Spleen (tissue), 11 donors: Measurements from ENCODE around the gene CYLC2. TPM values are rescaled to one million over a fixed set of nuclear protein-coding genes. Genes with fewer than 3 reads are reported as not detected.

Experiments used
- DNase-seq: peaks from one replicate; pipeline ENCODE4 v3.0.0-alpha.2; 2020
- H3K27ac ChIP-seq, 8 donors: fragments of 200-600 bp; sonication (generic) in 7 of 8; 1 replicate in 4 of 8; 2 replicates in 4 of 8; pipeline versions ENCODE4 v1.5.0 to v1.8.0; 2016 to 2021; ENCODE audit warnings: inconsistent platforms in 4 of 8, mild to moderate bottlenecking in 4 of 8, moderate library complexity in 1 of 8
- H3K27me3 ChIP-seq, 7 donors: fragments of 200-600 bp; sonication (generic) in 6 of 7; replicated peaks in 1 of 7; 1 replicate in 4 of 7; 2 replicates in 3 of 7; pipeline versions ENCODE4 v1.5.0 to v1.8.0; 2016 to 2021; ENCODE audit warnings: inconsistent platforms in 3 of 7, mild to moderate bottlenecking in 1 of 7
- H3K36me3 ChIP-seq, 6 donors: fragments of 200-600 bp; sonication (generic) in 5 of 6; 1 replicate in 4 of 6; 2 replicates in 2 of 6; pipeline versions ENCODE4 v1.5.0 to v1.8.0; 2016 to 2021; ENCODE audit warnings: inconsistent platforms in 2 of 6
- H3K4me1 ChIP-seq, 6 donors: fragments of 200-600 bp; sonication (generic) in 5 of 6; 1 replicate in 3 of 6; 2 replicates in 3 of 6; pipeline versions ENCODE4 v1.5.0 to v1.8.0; 2016 to 2021; ENCODE audit warnings: inconsistent platforms in 3 of 6
- H3K4me3 ChIP-seq, 8 donors: fragments of 200-600 bp; sonication (generic) in 7 of 8; 1 replicate in 4 of 8; 2 replicates in 4 of 8; pipeline versions ENCODE4 v1.5.0 to v1.8.0; 2016 to 2021; ENCODE audit warnings: inconsistent platforms in 4 of 8, mild to moderate bottlenecking in 4 of 8, moderate library complexity in 2 of 8
- H3K9me3 ChIP-seq, 8 donors: fragments of 200-600 bp; sonication (generic) in 7 of 8; 1 replicate in 4 of 8; 2 replicates in 4 of 8; pipeline versions ENCODE4 v1.5.0 to v1.8.0; 2016 to 2021; ENCODE audit warnings: inconsistent platforms in 4 of 8
- POLR2A ChIP-seq, 3 donors: fragments of 450-650 bp; IDR thresholded peaks; one replicate each; pipeline ENCODE4 v1.5.1; 2017; ENCODE audit warnings: antibody characterized with exemption in 3 of 3, mild to moderate bottlenecking in 1 of 3
- POLR2AphosphoS5 ChIP-seq, 3 donors: sonication (generic); formaldehyde crosslinking; IDR thresholded peaks; one replicate each; pipeline ENCODE4 v1.5.1; 2017; ENCODE audit warnings: antibody characterized with exemption in 3 of 3
- WGBS, 5 donors: extraction: QIAGEN DNeasy Blood & Tissue Kit in 3 of 5; methylation state at CpG; one replicate each; pipeline versions ENCODE4 v1.1.5 to v1.1.7; 2013 to 2018; 5-methylcytosine and 5-hydroxymethylcytosine counted together
- intact Hi-C: fragments of 100-400 bp; cut with DNase I; formaldehyde crosslinking; loops from one replicate; pipeline ENCODE4 v1.15.0; 2023; ENCODE audit warnings: low total_unique reads
- polyA plus RNA-seq, 3 donors: library from polyadenylated mRNA; stranded (reverse); fragments of 200-250 nt; gene quantifications; one replicate each; pipeline ENCODE4 v1.2.1, GENCODE V29; 2013
- total RNA-seq, 7 donors: library from RNA; depleted of rRNA in 3 of 7; stranded (reverse); fragments of >200 nt in 3 of 7; fragmentation: NEBNext Ultra II Directional in 4 of 7; extraction: Animal tissue kit (Norgen Biotek cat#: 25700) in 4 of 7; gene quantifications; one replicate each; pipeline versions ENCODE4 v1.1.0 to v1.2.1, GENCODE V29; 2016 to 2021
- TF ChIP-seq, protein P1 (sequence below), 11 experiments: fragments of 200-600 bp in 7 of 11; fragments of 450-650 bp in 4 of 11; sonication (generic) in 4 of 11; IDR thresholded peaks in 8 of 11; conservative IDR thresholded peaks in 3 of 11; 1 replicate in 7 of 11; 2 replicates in 4 of 11; pipeline versions ENCODE4 v1.4.0 to v1.8.0; 2016 to 2021; ENCODE audit warnings: antibody characterized with exemption in 11 of 11, inconsistent platforms in 4 of 11, mild to moderate bottlenecking in 1 of 11
- donor health status: healthy with polysubstance abuse.
- donor health status: DM: no; HTN: no; CAD: no; lungs with moderate emphysema.
- donor health status: DM: no; HTN: no; CAD: no.
- donor health status: Bipolar disorder and iron deficiency.
- donor health status: healthy.
- donor health status: DM: no; HTN: no; CAD: no.
- donor health status: DM: yes; HTN: yes; CAD: no.

CYLC2 gene
- total and polyA plus RNA-seq, 10 donors = not detected

DNA sequence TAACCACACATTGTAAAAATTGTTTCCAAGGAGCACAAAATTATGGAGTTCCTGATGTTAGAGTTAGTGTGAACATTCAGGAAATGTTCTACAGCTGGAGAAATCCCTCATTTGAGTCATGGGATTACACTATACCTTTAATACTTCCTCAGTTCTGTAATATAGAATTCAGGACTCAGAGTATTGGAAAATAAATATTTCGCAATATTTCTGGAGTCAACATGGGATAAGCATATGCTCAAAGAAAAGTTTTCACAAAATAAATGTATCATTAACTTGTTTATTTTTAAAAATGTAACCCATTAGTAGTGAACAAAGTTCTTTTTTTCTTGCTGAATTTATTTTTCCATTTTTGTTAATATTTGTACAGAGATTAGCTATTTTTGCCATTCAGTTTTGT lies 8.6 kb downstream of the CYLC2 start:
- no peak for DNase-seq
- Histone ChIP-seq H3K27me3 (no peaks in the 10 kb centered on the region), H3K27ac (no peak overlapping the region), H3K36me3 (no peaks in the 10 kb centered on the region), H3K4me3 (no peak overlapping the region), H3K9me3 (peaks cover 0 to 4% (median 0%) of the 10 kb centered on the region in 8 donors), H3K4me1 (no peaks in the 10 kb centered on the region)
- whole genome bisulfite sequencing, 5 donors = 82 to 98% (median 89%) methylated on average over 1 of the region's 1 CpG
- no peak for TF ChIP-seq POLR2AphosphoS5 (IDR thresholded peaks at IDR 0.05)
- TF ChIP-seq, protein P1, sequence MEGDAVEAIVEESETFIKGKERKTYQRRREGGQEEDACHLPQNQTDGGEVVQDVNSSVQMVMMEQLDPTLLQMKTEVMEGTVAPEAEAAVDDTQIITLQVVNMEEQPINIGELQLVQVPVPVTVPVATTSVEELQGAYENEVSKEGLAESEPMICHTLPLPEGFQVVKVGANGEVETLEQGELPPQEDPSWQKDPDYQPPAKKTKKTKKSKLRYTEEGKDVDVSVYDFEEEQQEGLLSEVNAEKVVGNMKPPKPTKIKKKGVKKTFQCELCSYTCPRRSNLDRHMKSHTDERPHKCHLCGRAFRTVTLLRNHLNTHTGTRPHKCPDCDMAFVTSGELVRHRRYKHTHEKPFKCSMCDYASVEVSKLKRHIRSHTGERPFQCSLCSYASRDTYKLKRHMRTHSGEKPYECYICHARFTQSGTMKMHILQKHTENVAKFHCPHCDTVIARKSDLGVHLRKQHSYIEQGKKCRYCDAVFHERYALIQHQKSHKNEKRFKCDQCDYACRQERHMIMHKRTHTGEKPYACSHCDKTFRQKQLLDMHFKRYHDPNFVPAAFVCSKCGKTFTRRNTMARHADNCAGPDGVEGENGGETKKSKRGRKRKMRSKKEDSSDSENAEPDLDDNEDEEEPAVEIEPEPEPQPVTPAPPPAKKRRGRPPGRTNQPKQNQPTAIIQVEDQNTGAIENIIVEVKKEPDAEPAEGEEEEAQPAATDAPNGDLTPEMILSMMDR (IDR thresholded peaks at IDR 0.05 in 8 of 11, conservative IDR thresholded peaks at IDR 0.05 in 3 of 11) = no peak
- TF ChIP-seq POLR2A (IDR thresholded peaks at IDR 0.05) = no peak
- intact Hi-C loops = no loop called here

DNA sequence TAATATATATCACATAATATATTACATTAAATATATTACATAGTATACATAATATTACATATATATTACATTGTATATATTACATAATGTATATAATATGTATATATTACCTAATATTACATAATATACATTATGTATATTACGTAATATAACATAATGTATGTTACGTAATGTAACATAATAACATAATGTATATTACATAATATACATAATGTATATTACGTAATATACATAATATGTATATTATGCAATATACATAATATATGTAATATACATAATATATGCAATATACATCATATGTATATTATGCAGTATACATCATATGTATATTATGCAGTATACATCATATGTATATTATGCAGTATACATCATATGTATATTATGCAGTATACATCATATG lies 19.1 kb downstream of the CYLC2 start:
- H3K27ac ChIP-seq = no peak overlapping the region
- no peaks in the 10 kb centered on the region for H3K36me3 ChIP-seq
- no peaks in the 10 kb centered on the region for H3K27me3 ChIP-seq
- H3K4me1 ChIP-seq = no peaks in the 10 kb centered on the region
- no peak overlapping the region for H3K4me3 ChIP-seq
- no peak for DNase-seq
- TF ChIP-seq, protein P1 (IDR thresholded peaks at IDR 0.05 in 8 of 11, conservative IDR thresholded peaks at IDR 0.05 in 3 of 11) = no peak
- TF ChIP-seq POLR2A (IDR thresholded peaks at IDR 0.05) = no peak
- TF ChIP-seq POLR2AphosphoS5 (IDR thresholded peaks at IDR 0.05) = no peak
- H3K9me3 ChIP-seq = no peaks in the 10 kb centered on the region
- WGBS, 5 donors = 75 to 95% (median 85%) methylated on average over 3 of the region's 3 CpGs
- intact Hi-C loops = no loop called here

DNA sequence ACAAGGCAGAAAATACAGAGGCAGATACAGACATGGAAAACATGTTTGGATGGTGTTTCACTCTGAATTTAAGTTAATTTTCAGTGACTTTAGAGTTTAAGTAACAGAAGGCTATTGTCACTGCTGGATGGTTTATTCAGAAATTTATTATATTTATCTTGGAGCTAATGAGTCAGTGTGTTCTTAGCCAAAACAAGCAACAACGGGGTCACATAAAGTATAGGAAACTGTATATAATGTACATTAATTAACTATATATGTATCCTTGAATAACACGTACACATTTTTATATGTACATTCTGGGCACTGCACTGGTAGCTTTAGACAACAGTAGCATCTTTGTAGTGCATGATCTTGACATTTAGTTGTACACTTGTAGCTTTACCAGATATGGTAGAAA lies 30.7 kb downstream of the CYLC2 start:
- whole genome bisulfite sequencing, 5 donors = 73 to 89% (median 80%) methylated on average over 2 of the region's 2 CpGs
- intact Hi-C loops = no loop called here
- no peaks in the 10 kb centered on the region for H3K27me3 ChIP-seq
- H3K4me1 ChIP-seq = no peaks in the 10 kb centered on the region
- H3K36me3 ChIP-seq = no peaks in the 10 kb centered on the region
- no peak overlapping the region for H3K4me3 ChIP-seq
- DNase-seq = no peak
- H3K27ac ChIP-seq = no peak overlapping the region
- H3K9me3 ChIP-seq = peaks cover 0 to 19% (median 6%) of the 10 kb centered on the region in 8 donors
- TF ChIP-seq, protein P1 (IDR thresholded peaks at IDR 0.05 in 8 of 11, conservative IDR thresholded peaks at IDR 0.05 in 3 of 11) = no peak
- no peak for TF ChIP-seq POLR2A (IDR thresholded peaks at IDR 0.05)
- no peak for TF ChIP-seq POLR2AphosphoS5 (IDR thresholded peaks at IDR 0.05)

DNA sequence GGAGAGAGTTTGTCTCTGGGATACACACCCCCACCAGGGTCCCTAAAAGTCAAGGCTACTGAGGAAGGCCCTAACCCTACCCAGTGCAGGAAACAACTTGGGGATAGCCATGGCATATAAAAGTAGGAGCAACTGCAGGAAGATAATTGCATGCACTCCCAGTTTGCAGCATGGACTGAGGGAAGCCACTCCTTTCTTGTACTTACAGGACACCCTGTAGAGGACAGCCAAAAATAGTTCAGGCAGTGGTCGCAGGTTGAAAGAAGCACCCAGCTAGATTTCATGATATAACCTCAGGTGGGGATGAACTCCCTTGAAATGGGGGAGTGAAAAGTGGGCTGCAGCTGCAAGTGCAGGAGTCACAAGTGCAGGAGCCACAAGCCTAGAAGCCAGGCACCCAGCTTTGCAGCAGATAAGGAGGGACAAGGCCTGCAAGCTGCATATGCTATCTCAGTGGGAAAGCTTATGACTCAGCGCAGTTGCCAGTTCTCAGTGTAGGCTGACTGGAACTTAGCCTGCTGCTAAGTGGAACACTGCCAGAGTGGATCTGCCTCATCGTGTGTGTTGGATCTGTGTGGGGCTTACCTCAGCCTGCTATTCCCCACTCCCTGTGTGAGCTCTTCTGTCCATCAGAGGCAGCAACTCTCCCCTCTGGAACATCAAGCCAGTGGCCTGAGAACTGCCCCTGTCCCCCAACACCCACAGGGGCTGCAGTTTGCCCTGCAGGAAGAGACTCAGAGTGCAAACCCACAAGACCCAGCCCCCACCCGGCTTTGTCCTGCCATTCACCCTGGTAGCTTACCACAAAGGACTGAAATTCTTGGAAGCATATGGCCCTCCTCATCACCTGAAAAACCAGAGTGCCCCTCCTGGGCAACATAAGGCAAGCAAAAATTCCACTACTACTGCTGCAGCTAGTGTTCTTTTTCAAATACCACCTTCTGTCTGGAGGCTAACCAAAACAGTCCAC lies 42.7 kb downstream of the CYLC2 start:
- no peaks in the 10 kb centered on the region for H3K4me1 ChIP-seq
- intact Hi-C loops = no loop called here
- no peaks in the 10 kb centered on the region for H3K27me3 ChIP-seq
- WGBS, 5 donors = 74 to 85% (median 77%) methylated on average over 3 to 4 of the region's 4 CpGs
- no peaks in the 10 kb centered on the region for H3K36me3 ChIP-seq
- TF ChIP-seq POLR2AphosphoS5 (IDR thresholded peaks at IDR 0.05) (no peak), POLR2A (IDR thresholded peaks at IDR 0.05) (no peak)
- TF ChIP-seq, protein P1 (IDR thresholded peaks at IDR 0.05 in 8 of 11, conservative IDR thresholded peaks at IDR 0.05 in 3 of 11) = no peak
- H3K9me3 ChIP-seq = peaks cover 0 to 12% (median 0%) of the 10 kb centered on the region in 8 donors
- peak; percentile 51 for DNase-seq
- H3K4me3 ChIP-seq = no peak overlapping the region
- no peak overlapping the region for H3K27ac ChIP-seq
